SU-DHL-6 (cell line): ENCODE results near the gene GLIS2.

Experiments
- H2AFZ ChIP-seq: fragments of 200-600 bp; sonication (generic); 2 replicates; pipeline ENCODE4 v1.6.1; 2014; ENCODE audit warnings: low read depth, mild to moderate bottlenecking, moderate library complexity, mixed read lengths, antibody characterized with exemption, low read length; ENCODE audit not compliant: severe bottlenecking
- H3F3A ChIP-seq: fragments of 200-600 bp; shearing (Covaris generic); 2 replicates; pipeline ENCODE4 v1.6.0; 2016; ENCODE audit warnings: antibody characterized with exemption, mild to moderate bottlenecking; ENCODE audit not compliant: insufficient read depth
- H3K27ac ChIP-seq: fragments of 200-600 bp; sonication (generic); 2 replicates; pipeline ENCODE4 v1.5.1; 2016; ENCODE audit warnings: low read depth, mild to moderate bottlenecking, low read length, moderate library complexity, mixed read lengths
- H3K27me3 ChIP-seq: fragments of 200-600 bp; sonication (generic), shearing (Covaris generic); 2 replicates; pipeline ENCODE4 v1.6.0; 2014; ENCODE audit warnings: mild to moderate bottlenecking, low read length
- H3K36me3 ChIP-seq: fragments of 200-600 bp; sonication (generic); 2 replicates; pipeline ENCODE4 v1.6.1; 2014; ENCODE audit warnings: mild to moderate bottlenecking, low read length, mixed read lengths
- H3K4me2 ChIP-seq: fragments of 300-600, 200-600 bp; shearing (Covaris generic), sonication (generic); 2 replicates; pipeline ENCODE4 v1.6.0; 2014; ENCODE audit warnings: low read length, low read depth, mild to moderate bottlenecking; ENCODE audit not compliant: poor library complexity, severe bottlenecking
- H3K4me3 ChIP-seq: fragments of 200-600 bp; sonication (generic); 2 replicates; pipeline ENCODE4 v1.5.1; 2014; ENCODE audit warnings: antibody characterized with exemption, low read length, mild to moderate bottlenecking, mixed read lengths; ENCODE audit not compliant: insufficient read depth, poor library complexity, severe bottlenecking
- H3K79me2 ChIP-seq: fragments of 200-600 bp; sonication (generic); 2 replicates; pipeline ENCODE4 v1.6.1; 2014; ENCODE audit warnings: mild to moderate bottlenecking, low read length, moderate library complexity; ENCODE audit not compliant: insufficient read depth
- H3K9ac ChIP-seq: fragments of 200-600 bp; sonication (generic); 2 replicates; pipeline ENCODE4 v1.7.0; 2014; ENCODE audit warnings: mild to moderate bottlenecking, low read length
- H3K9me2 ChIP-seq: fragments of 200-600 bp; sonication (generic); replicated peaks from 2 replicates; pipeline ENCODE4 v1.6.1; 2014; ENCODE audit warnings: low read length; ENCODE audit not compliant: insufficient read depth
- H3K9me3 ChIP-seq: fragments of 200-600 bp; sonication (generic); 2 replicates; pipeline ENCODE4 v1.6.1; 2014; ENCODE audit warnings: low read length, mixed read lengths; ENCODE audit not compliant: insufficient read depth
- H4K20me1 ChIP-seq: fragments of 200-600 bp; sonication (generic); 2 replicates; pipeline ENCODE4 v1.6.1; 2014; ENCODE audit warnings: low read depth, mild to moderate bottlenecking, antibody characterized with exemption, low read length, moderate library complexity, mixed read lengths
- EZH2phosphoT487 ChIP-seq: fragments of 200-600 bp; sonication (generic), shearing (Covaris generic); conservative IDR thresholded peaks from 2 replicates; pipeline ENCODE4 v1.6.1; 2018; ENCODE audit warnings: mild to moderate bottlenecking, antibody characterized with exemption, low read length, moderate library complexity, mixed read lengths
- TF ChIP-seq, protein P1 (sequence below): fragments of 200-600 bp; sonication (generic); IDR thresholded peaks from one replicate; pipeline ENCODE4 v1.5.1; 2017; ENCODE audit warnings: antibody characterized with exemption, mild to moderate bottlenecking, low read length, moderate library complexity; ENCODE audit not compliant: insufficient read depth, poor library complexity, severe bottlenecking

Gene GLIS2

GRCh38 chr16:4327386-4328045, 11.6 kb downstream of the GLIS2 start:
- Histone ChIP-seq H3K4me3 (no peak overlapping the region), H4K20me1 (no peaks in the 10 kb centered on the region)
- TF ChIP-seq EZH2phosphoT487, result no peak
- TF ChIP-seq, protein P1, sequence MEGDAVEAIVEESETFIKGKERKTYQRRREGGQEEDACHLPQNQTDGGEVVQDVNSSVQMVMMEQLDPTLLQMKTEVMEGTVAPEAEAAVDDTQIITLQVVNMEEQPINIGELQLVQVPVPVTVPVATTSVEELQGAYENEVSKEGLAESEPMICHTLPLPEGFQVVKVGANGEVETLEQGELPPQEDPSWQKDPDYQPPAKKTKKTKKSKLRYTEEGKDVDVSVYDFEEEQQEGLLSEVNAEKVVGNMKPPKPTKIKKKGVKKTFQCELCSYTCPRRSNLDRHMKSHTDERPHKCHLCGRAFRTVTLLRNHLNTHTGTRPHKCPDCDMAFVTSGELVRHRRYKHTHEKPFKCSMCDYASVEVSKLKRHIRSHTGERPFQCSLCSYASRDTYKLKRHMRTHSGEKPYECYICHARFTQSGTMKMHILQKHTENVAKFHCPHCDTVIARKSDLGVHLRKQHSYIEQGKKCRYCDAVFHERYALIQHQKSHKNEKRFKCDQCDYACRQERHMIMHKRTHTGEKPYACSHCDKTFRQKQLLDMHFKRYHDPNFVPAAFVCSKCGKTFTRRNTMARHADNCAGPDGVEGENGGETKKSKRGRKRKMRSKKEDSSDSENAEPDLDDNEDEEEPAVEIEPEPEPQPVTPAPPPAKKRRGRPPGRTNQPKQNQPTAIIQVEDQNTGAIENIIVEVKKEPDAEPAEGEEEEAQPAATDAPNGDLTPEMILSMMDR, result no peak

DNA sequence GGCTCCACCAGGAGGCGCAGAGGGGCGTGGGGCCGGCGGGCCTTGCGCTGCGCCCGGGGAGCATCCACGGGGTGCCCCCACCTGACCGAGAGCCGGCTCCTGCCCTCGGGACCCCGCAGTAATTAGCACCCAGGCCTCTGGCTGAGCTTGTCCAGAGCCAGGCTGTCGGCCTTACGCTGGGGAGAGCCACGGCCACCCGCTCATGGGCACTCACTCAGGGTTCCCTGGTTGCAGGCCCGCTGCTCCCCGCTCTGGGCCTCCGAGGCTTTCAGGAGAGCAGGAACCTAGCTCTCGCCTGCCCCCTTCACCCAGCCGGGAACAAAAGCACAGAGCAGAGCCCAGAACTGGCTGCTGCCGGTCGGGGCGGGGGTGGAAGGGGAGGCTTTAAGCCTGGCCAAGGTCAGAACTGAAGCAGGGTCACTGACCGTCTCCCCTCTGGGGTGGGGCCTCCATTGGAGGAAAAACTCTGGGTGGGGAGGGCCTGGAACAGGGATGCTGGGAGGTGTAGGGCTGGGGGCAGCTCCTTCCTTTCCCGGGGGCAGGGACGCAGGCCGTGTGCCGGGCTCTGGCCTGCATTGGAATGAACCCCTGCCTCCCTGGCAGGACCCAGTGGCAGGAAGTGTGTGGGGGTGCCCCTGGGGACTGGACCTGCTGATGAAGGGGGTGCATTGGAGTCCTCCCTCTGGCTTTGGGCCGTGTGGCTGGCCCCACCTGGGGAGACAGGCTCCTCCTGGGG, 12.3 kb downstream of the GLIS2 start:
- Histone ChIP-seq H4K20me1 (no peaks in the 10 kb centered on the region), H3K4me3 (no peak overlapping the region)

More at GRCh38 chr16:4327386-4328045, 11.6 kb downstream of the GLIS2 start:
- Histone ChIP-seq H3K9ac (no peak overlapping the region), H3K9me2 (no peaks in the 10 kb centered on the region), H3K36me3 (no peaks in the 10 kb centered on the region), H3K79me2 (no peaks in the 10 kb centered on the region), H3K4me2 (peak overlapping the region; percentile 21), H3F3A (no peaks in the 10 kb centered on the region), H3K9me3 (no peaks in the 10 kb centered on the region), H3K27ac (no peak overlapping the region), H3K27me3 (no peaks in the 10 kb centered on the region), H2AFZ (no peak overlapping the region)

DNA sequence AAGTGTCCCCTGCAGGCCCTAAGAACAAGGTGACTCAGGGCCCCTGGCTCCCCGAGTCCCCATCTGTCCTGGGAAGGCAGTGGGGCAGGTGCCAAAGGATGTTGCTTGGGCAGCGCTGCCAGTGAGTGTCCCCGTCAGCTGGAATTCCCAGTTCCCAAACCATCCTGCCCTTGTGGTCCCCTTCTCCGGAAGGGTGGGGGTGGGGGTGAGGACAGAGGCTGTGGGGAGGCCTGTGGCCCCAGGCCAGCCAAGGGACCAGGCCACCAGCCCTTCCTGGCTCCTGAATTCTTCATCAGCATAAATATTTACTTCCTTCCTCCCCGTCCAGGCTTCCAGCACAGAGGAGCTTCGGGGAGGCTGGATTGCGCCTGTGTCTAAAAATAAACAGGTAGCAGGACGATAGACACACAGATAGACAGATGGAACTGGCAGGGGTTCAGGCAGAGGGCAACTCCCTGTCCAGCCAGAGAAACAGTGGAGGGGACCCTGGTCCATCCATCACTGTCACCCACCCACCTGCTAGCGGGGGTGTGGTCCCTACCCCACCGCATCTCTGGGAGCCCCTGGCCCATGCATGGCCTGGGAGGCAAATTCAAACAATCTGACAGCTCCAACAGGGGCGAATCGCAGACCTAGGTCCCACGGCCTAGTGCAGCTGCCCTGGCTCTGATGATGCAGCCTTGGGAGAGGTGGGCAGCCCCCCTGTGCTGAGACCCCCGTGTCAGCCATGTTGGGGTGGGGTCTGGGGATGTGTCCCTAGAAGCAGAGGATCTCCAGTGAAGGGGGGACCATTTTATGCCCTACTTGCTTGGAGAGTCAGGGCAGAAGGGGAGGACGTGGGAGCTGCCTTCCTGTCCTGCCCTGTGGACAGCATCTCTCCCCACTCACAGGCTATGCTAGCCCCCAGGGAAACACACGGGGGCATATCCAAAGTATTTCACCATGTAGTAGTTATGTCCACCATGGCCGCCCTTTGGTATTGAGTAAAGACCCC, 13.2 kb downstream of the GLIS2 start:
- Histone ChIP-seq H3F3A (no peaks in the 10 kb centered on the region), H3K4me2 (no peak overlapping the region), H3K79me2 (no peaks in the 10 kb centered on the region), H3K9me2 (no peaks in the 10 kb centered on the region), H3K9me3 (no peaks in the 10 kb centered on the region), H3K4me3 (no peak overlapping the region), H2AFZ (no peak overlapping the region), H3K27ac (no peak overlapping the region), H3K27me3 (no peaks in the 10 kb centered on the region), H4K20me1 (no peaks in the 10 kb centered on the region), H3K36me3 (no peaks in the 10 kb centered on the region), H3K9ac (no peak overlapping the region)
- TF ChIP-seq EZH2phosphoT487, result no peak
- TF ChIP-seq, protein P1, result no peak

More for the DNA sequence above, 12.3 kb downstream of the GLIS2 start:
- Histone ChIP-seq H3K27me3 (no peaks in the 10 kb centered on the region), H3K27ac (no peak overlapping the region), H3K79me2 (no peaks in the 10 kb centered on the region), H2AFZ (no peak overlapping the region), H3F3A (no peaks in the 10 kb centered on the region), H3K9ac (no peak overlapping the region), H3K4me2 (peak overlapping the region; percentile 21), H3K9me2 (no peaks in the 10 kb centered on the region), H3K36me3 (no peaks in the 10 kb centered on the region), H3K9me3 (no peaks in the 10 kb centered on the region)
- no peak for TF ChIP-seq EZH2phosphoT487
- TF ChIP-seq, protein P1, result no peak
